H1 (cell line): ENCODE results near the gene TMEM51. TPM values are rescaled to one million over a fixed set of nuclear protein-coding genes. Genes with fewer than 3 reads are reported as not detected.

Source experiments
- CHD7 ChIP-seq: fragments of 300-600 bp; sonication (generic); IDR thresholded peaks from 2 replicates; pipeline ENCODE4 v1.7.1; 2012; ENCODE audit warnings: low read length, moderate library complexity, mild to moderate bottlenecking, inconsistent platforms; ENCODE audit not compliant: insufficient replicate concordance
- polyA plus RNA-seq, 7 experiments: library from polyadenylated mRNA; depleted of rRNA in 3 of 7; stranded (reverse) in 5 of 7; unstranded in 2 of 7; fragments of >200 nt in 5 of 7; fragments of 200-250 nt in 2 of 7; gene quantifications; 1 replicate in 5 of 7; 2 replicates in 1 of 7; 4 replicates in 1 of 7; pipeline versions ENCODE4 v1.2.1 to v1.2.3, GENCODE V29; 2011 to 2013; ENCODE audit warnings: missing spikeins in 2 of 7, mixed read lengths in 2 of 7
- total RNA-seq: library from RNA; stranded (reverse); fragmentation: NEBNext Ultra II Directional; extraction: Animal tissue kit (Norgen Biotek cat#: 25700); gene quantifications from 2 replicates; pipeline ENCODE4 v1.2.1, GENCODE V29; 2021

The TMEM51 gene
- total and polyA plus RNA-seq, 2 of the 8 experiments (the other 6 are each of a cell fraction or from before 2014, with no cell fraction given) = 9.9 to 10.7 TPM

- no peak for TF ChIP-seq CHD7
Observed at GRCh38 chr1:15198684-15199083, 45.1 kb downstream of the TMEM51 start (continued).
